ENCODE data around the gene S100A1. TPM values are rescaled to one million over a fixed set of nuclear protein-coding genes. Genes with fewer than 3 reads are reported as not detected.

S100A1 gene
- total RNA-seq, 1 experiment from 2014 or later = not detected

- no peaks in the 10 kb centered on the region for H3K9me3 Mint-ChIP-seq (ENCODE audit: unreplicated experiment)
- no peak for TF ChIP-seq CTCF (IDR thresholded peaks at IDR 0.05; ENCODE audit: unreplicated experiment)
- no peak for DNase-seq (ENCODE audit: unreplicated experiment)
- peaks cover 5% of the 10 kb centered on the region for H3K4me1 Mint-ChIP-seq (ENCODE audit: insufficient read depth, unreplicated experiment)
- POLR2A ChIA-PET = interaction anchor here (1.0 to 8.0 kb wide), 11 partner anchors 9 to 317 kb away, joined by 3 to 80 read pairs (median 15); partner anchors contain the start of genes CHTOP, RAB13, S100A14 and S100A16
- no peaks in the 10 kb centered on the region for H3K36me3 Mint-ChIP-seq (ENCODE audit: insufficient read depth, unreplicated experiment)
- BruUV-seq (replicated peaks) = no TSS peak
- no peak overlapping the region for H3K4me3 Mint-ChIP-seq (ENCODE audit: unreplicated experiment)
- H3K27ac Mint-ChIP-seq (ENCODE audit: low read depth, unreplicated experiment) = no peak overlapping the region
- CTCF ChIA-PET = interaction anchor here (0.5 to 14.1 kb wide), 6 partner anchors 8 to 160 kb away, joined by 3 to 273 read pairs (median 10); partner anchors contain the start of gene NPR1
- H3K27me3 Mint-ChIP-seq (ENCODE audit: insufficient read depth, unreplicated experiment) = no peaks in the 10 kb centered on the region
- intact Hi-C loops (cut with micrococcal nuclease) = loop anchor here (2.0 to 5.0 kb wide), 3 partner anchors 43 to 137 kb away; partner anchors contain the start of genes INTS3 and S100A13
These were observed 41.4 kb downstream of the S100A1 start for GRCh38 chr1:153669606-153670005.

DNA sequence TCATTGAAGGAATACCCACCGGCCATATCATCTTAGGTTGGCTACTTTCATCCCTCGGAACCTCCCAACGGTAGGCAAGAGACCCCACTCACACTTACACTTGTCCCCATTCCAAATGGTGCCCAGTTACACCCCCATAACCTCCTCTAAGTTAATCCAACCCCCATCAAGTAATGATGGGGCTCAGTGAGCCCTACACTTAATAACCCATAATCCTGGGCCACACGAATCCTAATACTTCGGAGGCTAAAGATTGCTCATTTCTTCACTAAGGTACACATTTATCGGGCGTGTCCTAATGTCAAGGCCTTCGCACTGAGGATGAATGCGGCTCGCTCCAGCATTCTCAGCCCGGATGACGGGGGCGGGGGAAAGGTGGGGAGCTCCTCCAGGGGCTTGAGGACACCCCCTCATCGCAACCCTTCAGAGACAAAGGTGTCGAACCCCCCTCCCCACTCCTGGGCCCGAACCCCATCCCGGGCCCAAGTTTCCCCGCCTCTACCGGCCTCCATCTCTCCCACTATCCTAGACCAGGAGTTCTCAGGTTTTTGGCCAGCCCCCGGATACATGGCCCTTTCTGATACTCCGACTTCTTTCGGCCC, 42.1 kb downstream of the S100A1 start:
- intact Hi-C loops (cut with micrococcal nuclease) = loop anchor here (2.0 to 5.0 kb wide), 3 partner anchors 44 to 138 kb away; partner anchors contain the start of genes INTS3 and S100A13
- BruUV-seq (replicated peaks) = TSS peak; percentile 82
- peaks cover 5% of the 10 kb centered on the region for H3K4me1 Mint-ChIP-seq (ENCODE audit: insufficient read depth, unreplicated experiment)

DNA sequence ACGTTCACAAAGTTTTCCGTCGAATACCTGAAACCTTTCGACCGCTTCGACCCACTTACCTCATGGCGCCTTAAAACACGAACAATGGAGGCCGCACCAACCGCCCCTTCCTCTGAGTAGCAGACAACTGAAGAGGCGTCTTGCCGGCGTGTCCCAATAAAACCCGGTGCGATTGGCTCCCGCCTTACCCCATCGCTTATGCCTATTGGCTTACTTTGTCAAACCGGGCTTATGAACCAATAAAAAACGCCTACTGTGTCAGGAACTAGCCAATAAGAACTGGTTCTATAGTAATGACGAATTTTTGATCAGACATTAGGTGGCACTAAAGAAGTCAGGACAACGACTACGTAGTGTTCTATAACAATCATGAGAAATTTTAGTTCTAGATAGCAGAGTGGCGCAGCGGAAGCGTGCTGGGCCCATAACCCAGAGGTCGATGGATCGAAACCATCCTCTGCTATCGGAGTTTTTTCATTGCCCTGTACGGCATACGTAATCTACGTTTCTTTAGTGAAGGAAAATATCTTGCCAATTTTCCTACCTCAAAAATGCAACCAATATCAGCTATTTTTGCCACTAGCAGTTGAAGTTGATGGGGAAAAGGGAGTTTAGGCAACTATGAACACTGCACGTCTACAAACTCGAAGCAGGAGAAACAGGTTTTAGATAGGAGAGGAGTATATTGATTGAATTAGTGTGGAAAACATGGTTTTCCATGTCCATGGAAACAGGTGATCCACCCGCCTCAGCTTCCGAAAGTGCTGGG, 42.8 kb downstream of the S100A1 start, which contains the start of gene ILF2:
ILF2 (minus strand) TSS at position 135 of the 769 bp plus-strand sequence; CDS start at position 64, 71 bp downstream.
- CTCF ChIA-PET = interaction anchor here (0.6 to 14.1 kb wide), 11 partner anchors 12 to 321 kb away, joined by 3 to 273 read pairs (median 4); no protein-coding TSS in a partner anchor

More for the DNA sequence above, 42.1 kb downstream of the S100A1 start:
- Mint-ChIP-seq H3K36me3 (ENCODE audit: insufficient read depth, unreplicated experiment) (no peaks in the 10 kb centered on the region), H3K4me3 (ENCODE audit: unreplicated experiment) (no peak overlapping the region), H3K27me3 (ENCODE audit: insufficient read depth, unreplicated experiment) (no peaks in the 10 kb centered on the region), H3K9me3 (ENCODE audit: unreplicated experiment) (no peaks in the 10 kb centered on the region), H3K27ac (ENCODE audit: low read depth, unreplicated experiment) (no peak overlapping the region)
- TF ChIP-seq CTCF (IDR thresholded peaks at IDR 0.05; ENCODE audit: unreplicated experiment) = no peak
- no peak for DNase-seq (ENCODE audit: unreplicated experiment)
- ChIA-PET POLR2A (interaction anchor here (0.5 to 8.0 kb wide), 19 partner anchors 10 to 1634 kb away, joined by 3 to 80 read pairs (median 5); partner anchors contain the start of genes CHTOP, RAB13, S100A11 and S100A14), CTCF (interaction anchor here (0.6 to 14.1 kb wide), 4 partner anchors 11 to 994 kb away, joined by 3 to 273 read pairs (median 5); no protein-coding TSS in a partner anchor)

More for the DNA sequence above, 42.8 kb downstream of the S100A1 start, which contains the start of gene ILF2:
- Mint-ChIP-seq H3K36me3 (ENCODE audit: insufficient read depth, unreplicated experiment) (no peaks in the 10 kb centered on the region), H3K27ac (ENCODE audit: low read depth, unreplicated experiment) (no peak within 1 kb of the TSS), H3K9me3 (ENCODE audit: unreplicated experiment) (no peaks in the 10 kb centered on the region), H3K4me1 (ENCODE audit: insufficient read depth, unreplicated experiment) (peaks cover 5% of the 10 kb centered on the region), H3K27me3 (ENCODE audit: insufficient read depth, unreplicated experiment) (no peaks in the 10 kb centered on the region), H3K4me3 (ENCODE audit: unreplicated experiment) (no peak within 1 kb of the TSS)
- intact Hi-C loops (cut with micrococcal nuclease) = loop anchor here (1.0 to 5.0 kb wide), 8 partner anchors 37 to 160 kb away; partner anchors contain the start of genes CHTOP, INTS3 and S100A13
- TF ChIP-seq CTCF (IDR thresholded peaks at IDR 0.05; ENCODE audit: unreplicated experiment) = peak; percentile 27
- peak; percentile 100 for DNase-seq (ENCODE audit: unreplicated experiment)
- TSS peak; percentile 96 for BruUV-seq (replicated peaks)
- POLR2A ChIA-PET = interaction anchor here (0.5 to 8.0 kb wide), 42 partner anchors 10 to 1634 kb away, joined by 3 to 80 read pairs (median 4); partner anchors contain the start of genes CHTOP, CREB3L4, DENND4B and INTS3
